GM21390 (cell line): ENCODE measurements around the gene ADGRG1.

Experiments
- ATAC-seq: cut with Tn5 transposase; IDR thresholded peaks from one replicate; pipeline ENCODE4 v1.9.1; 2021; ENCODE audit not compliant: unreplicated experiment

ADGRG1 gene

DNA sequence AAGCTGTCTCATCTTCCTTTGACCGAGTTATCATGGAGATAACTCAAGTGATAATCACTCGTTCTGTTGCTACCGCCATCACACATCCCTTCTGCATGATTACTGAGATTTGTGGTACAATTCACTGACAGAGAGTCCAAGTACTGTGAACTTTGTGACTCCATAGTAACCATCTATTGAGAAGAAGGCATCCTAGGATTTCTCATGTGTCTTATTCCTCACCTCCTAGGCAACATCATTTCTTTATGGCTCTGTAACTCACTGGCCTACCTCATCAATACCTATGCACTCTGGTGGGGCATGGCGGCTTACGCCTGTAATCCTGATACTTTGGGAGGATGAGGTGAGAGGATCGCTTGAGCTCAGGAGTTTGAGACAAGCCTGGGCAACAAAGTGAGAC lies 85.6 kb downstream of the ADGRG1 start:
- ATAC-seq: no peak
